MM.1S (cell line): ENCODE measurements around the gene CARD11.

Experiments
- EZH2 ChIP-seq: fragments of 300-600 bp; sonication (generic); optimal IDR thresholded peaks from 2 replicates; pipeline ENCODE3; 2017; ENCODE audit warnings: low read depth, mild to moderate bottlenecking, antibody characterized with exemption, low read length, mixed read lengths
- TF ChIP-seq, protein P1 (sequence below): fragments of 300-600 bp; sonication (generic); IDR thresholded peaks from 2 replicates; pipeline ENCODE4 v1.5.1; 2016; ENCODE audit warnings: antibody characterized with exemption, low read length, mixed read lengths

DNA sequence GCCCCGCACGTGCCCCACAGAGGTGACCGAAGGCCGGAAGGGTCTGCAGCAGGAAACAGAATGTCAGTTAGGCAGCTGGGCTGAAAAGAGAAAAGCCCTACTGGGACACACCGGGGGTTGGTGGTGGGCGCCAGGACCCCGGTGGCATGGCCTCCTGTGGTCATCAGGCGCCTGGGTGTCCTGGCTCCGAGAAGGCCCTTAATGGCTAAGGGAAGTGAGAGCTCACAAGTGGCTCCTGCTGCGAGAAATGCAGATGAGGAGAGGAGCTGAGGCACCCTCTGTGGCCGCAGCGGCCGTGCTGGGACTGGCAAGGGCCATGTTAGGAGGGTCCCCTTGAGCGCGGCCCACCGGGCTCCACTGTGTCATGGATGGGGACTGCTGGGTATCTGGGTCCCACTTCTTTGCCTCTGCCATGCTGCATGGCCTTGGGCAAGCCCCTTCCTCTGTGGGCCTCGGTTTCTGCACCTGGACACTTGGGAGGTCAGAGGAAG, 120.3 kb downstream of the CARD11 start:
- TF ChIP-seq, protein P1, sequence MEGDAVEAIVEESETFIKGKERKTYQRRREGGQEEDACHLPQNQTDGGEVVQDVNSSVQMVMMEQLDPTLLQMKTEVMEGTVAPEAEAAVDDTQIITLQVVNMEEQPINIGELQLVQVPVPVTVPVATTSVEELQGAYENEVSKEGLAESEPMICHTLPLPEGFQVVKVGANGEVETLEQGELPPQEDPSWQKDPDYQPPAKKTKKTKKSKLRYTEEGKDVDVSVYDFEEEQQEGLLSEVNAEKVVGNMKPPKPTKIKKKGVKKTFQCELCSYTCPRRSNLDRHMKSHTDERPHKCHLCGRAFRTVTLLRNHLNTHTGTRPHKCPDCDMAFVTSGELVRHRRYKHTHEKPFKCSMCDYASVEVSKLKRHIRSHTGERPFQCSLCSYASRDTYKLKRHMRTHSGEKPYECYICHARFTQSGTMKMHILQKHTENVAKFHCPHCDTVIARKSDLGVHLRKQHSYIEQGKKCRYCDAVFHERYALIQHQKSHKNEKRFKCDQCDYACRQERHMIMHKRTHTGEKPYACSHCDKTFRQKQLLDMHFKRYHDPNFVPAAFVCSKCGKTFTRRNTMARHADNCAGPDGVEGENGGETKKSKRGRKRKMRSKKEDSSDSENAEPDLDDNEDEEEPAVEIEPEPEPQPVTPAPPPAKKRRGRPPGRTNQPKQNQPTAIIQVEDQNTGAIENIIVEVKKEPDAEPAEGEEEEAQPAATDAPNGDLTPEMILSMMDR: no peak
- TF ChIP-seq EZH2: no peak
